Fibroblast of villous mesenchyme (primary cell): ENCODE data around the gene ANP32E. TPM values are rescaled to one million over a fixed set of nuclear protein-coding genes. Genes with fewer than 3 reads are reported as not detected.

Source experiments
- DNase-seq: peaks from one replicate; pipeline ENCODE4 v3.0.0-alpha.2; 2010; ENCODE audit warnings: low read depth
- H3K4me3 ChIP-seq: 2 replicates; pipeline ENCODE4 v1.5.1; 2011; ENCODE audit warnings: low read depth, mild to moderate bottlenecking, low read length
- CTCF ChIP-seq: IDR thresholded peaks from 2 replicates; pipeline ENCODE4 v1.5.1; 2012; ENCODE audit warnings: low read depth, mild to moderate bottlenecking, low read length; ENCODE audit not compliant: insufficient read depth
- total RNA-seq: library from RNA; depleted of rRNA; stranded (reverse); fragments of >200 nt; gene quantifications from 2 replicates; pipeline ENCODE4 v1.2.3, GENCODE V29; 2012

The ANP32E gene
- total RNA-seq, 1 donor = 30.7 TPM

GRCh38 chr1:150263549-150263948, 27.6 kb upstream of the ANP32E start:
- no peak for TF ChIP-seq CTCF
- H3K4me3 ChIP-seq = no peak overlapping the region
- DNase-seq = no peak

GRCh38 chr1:150262388-150263320, 26.7 kb upstream of the ANP32E start:
- DNase-seq = no peak
- TF ChIP-seq CTCF = no peak
- H3K4me3 ChIP-seq = no peak overlapping the region

GRCh38 chr1:150261367-150261766, 25.5 kb upstream of the ANP32E start:
- no peak for TF ChIP-seq CTCF
- no peak overlapping the region for H3K4me3 ChIP-seq
- no peak for DNase-seq

GRCh38 chr1:150259758-150260669, 24.1 kb upstream of the ANP32E start:
- DNase-seq = peak; percentile 47
- H3K4me3 ChIP-seq = no peak overlapping the region
- TF ChIP-seq CTCF = no peak

GRCh38 chr1:150259217-150259616, 23.3 kb upstream of the ANP32E start:
- no peak for DNase-seq
- no peak for TF ChIP-seq CTCF
- no peak overlapping the region for H3K4me3 ChIP-seq

- no peak within 1 kb of the TSS for H3K4me3 ChIP-seq
- DNase-seq = peak; percentile 20
- no peak for TF ChIP-seq CTCF
Observed at GRCh38 chr1:150257624-150258585, 22.0 kb upstream of the ANP32E start, which contains the start of gene CA14. CA14 (plus strand) TSS chr1:150257774; CDS start chr1:150258129, 355 bp downstream.
